ENCODE data around the gene PSMA3. TPM values are rescaled to one million over a fixed set of nuclear protein-coding genes. Genes with fewer than 3 reads are reported as not detected.
"Not testable (repeated sequence)": the region's sequence is repeated elsewhere in the genome, so short reads cannot be mapped to it uniquely, and the experiment has no call there.

PSMA3 gene
- polyA plus RNA-seq, 5 donors, result 133 to 194 (median 162) TPM

- DNase-seq, result no peak
Observed at GRCh38 chr14:58258156-58258555, 13.5 kb downstream of the PSMA3 start.

DNA sequence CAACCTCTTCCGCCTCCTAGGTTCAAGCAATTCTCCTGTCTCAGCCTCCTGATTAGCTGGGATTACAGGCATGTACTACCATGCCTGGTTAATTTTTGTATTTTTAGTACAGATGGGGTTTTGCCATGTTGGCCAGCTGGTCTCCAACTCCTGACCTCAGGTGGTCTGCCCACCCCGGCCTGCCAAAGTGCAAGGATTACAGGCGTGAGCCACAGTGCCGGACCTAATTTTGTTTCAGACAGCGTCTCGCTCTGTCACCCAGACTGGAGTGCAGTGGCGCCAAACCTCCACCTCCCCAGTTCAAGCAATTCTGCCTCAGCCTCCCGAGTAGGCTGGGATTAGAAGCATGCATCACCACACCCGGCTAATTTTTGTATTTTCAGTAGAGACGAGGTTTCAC is 17.4 kb downstream of the PSMA3 start:
- DNase-seq, result not testable (repeated sequence)

GRCh38 chr14:58265401-58265800 is 20.8 kb downstream of the PSMA3 start:
- DNase-seq, result no peak

DNA sequence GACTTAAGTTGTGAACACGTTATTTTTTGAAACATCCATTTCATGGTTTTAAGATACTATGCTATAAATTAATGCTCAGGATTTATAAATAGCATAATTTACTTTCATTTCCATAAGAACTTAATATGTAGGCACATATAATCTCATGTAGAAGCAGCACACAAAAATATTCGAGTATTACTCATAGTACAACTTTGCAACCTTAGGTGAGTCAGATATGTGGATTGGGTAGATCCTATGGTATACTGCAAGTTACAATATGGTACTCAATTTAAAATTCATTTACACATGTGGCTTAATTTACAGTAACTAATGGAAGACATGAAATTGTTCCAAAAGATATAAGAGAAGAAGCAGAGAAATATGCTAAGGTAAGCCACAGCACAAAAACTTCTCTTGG is 26.0 kb downstream of the PSMA3 start:
- DNase-seq, result no peak

DNA sequence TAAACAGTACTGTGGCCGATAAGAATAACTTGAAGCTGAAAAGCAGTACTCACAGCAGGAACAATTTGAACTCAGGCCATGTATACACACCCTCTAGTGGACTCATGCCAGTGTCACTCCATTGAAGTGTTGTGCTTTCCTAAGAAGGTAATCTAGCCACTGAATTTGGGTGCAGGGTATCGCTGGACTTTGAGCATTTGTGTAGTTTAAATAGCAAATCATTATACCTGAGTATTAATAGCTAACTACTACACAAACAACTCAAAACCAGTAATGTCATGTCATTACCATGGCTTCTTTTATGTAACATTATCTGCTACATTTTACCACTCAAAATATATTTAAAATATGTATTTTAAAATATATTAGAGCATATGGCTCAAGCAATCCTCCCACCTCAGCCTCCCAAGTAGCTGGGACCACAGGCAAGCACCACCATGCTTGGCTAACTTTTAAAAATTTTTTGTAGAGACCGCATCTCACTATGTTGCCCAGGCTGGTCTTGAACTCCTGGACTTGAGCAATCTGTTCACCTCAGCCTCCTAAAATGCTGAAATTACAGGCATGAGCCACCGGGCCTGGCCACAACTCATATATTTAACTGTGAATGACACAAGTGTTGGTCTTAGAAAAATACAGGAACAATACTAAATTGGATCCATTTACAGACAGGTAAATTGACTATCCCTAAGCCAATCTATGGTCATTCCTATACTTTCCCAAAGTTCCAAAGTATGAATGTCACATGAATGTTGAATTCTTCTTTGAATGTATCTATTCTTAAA is 28.1 kb downstream of the PSMA3 start:
- DNase-seq, result peak in 1 of 2 donors; percentile 8

DNA sequence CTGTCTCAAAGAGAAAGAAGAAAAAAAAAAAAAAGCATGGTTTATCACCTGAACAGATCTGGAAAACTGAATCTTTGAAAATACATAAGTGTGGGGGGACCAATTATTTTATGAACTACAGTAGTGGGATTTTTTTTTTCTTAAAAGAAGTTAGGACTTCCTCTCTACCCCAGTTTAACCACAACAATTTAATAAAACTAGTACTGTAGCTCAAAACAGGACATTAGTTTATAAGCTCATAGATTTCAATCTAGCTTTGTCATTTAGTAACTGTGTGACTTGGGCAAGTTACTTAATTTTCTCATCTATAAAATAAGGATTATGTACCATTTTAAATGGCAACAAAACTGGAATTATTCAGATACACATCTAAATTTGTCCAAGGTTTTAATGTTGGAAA is 30.2 kb downstream of the PSMA3 start:
- DNase-seq, result no peak

GRCh38 chr14:58275527-58276190 is 31.0 kb downstream of the PSMA3 start:
- DNase-seq, result no peak

GRCh38 chr14:58276208-58276607 is 31.6 kb downstream of the PSMA3 start:
- no peak for DNase-seq

DNA sequence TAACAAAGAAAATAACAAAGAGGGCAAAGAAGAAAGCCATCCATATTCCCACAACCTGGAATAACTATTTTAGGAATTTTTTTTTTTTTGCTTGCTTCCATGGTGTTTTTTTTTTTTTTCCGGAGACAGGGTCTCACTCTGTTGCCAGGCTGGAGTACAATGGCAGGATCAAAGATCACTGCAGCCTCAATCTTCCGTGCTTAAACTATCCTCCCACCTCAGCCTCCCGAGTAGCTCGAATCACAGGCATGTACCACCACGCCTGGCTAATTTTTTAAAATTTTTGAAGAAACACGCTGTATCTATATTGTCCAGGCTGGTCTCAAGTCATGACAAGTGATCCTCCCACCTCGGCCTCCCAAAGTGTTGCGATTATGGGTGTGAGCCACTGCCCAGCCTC is 33.5 kb downstream of the PSMA3 start:
- no peak for DNase-seq

DNA sequence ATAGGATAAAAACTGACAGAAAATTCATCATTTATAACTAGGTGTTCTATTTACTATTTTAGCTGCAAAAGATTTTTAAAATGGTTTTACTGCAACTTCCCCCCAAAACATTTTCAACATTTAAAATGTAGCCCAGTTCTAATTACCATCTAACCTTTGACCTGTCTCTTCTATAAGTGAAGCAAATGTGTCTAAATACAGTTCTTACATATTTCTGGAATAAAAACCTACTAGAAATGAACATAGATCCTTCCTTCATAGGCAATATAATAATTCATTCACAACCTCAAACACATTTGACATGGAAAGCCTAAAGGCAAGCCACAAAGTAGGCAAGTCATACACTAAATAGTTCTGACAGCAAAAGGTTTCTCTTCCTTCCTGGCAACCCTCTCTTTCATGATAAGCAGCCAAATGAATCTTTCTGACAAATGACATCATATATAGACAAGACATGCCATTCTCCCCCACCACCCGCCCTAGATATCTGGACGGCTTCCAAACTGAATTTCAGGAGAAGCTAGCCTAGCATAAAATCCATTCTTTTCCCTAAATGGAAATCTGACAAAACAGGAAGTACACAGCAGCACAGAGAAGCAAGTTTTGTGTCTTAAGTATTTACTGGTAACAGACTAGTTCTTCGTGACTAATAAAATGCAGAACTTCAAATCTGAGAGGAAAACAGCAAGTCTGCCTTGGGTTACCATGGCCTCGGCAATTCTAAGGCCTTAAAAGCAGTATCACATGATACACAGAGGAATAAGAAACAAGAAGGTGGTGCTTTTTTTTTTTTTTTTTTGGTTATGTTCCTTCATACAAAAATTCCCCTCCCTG is 36.5 kb downstream of the PSMA3 start:
- peak; percentile 47 to 52 for DNase-seq

DNA sequence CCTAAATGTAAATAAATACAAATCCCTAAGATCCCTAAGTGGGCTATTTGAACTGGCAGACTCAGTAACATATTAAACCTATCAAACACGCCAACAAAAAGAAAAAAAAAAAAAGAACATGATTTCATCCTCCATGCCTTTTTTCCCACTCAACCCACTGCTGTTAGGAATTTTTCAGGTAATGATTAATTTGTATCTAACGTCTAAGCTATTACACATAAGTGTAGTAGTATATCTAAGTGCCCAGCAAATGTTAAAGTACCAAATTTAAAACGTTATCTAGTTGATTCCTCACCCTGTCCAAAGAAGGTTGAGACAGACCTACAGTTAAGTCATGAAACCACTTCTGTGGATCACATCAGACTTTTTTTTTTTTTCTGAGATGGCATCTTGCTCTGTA is 37.3 kb downstream of the PSMA3 start:
- DNase-seq, result no peak

DNA sequence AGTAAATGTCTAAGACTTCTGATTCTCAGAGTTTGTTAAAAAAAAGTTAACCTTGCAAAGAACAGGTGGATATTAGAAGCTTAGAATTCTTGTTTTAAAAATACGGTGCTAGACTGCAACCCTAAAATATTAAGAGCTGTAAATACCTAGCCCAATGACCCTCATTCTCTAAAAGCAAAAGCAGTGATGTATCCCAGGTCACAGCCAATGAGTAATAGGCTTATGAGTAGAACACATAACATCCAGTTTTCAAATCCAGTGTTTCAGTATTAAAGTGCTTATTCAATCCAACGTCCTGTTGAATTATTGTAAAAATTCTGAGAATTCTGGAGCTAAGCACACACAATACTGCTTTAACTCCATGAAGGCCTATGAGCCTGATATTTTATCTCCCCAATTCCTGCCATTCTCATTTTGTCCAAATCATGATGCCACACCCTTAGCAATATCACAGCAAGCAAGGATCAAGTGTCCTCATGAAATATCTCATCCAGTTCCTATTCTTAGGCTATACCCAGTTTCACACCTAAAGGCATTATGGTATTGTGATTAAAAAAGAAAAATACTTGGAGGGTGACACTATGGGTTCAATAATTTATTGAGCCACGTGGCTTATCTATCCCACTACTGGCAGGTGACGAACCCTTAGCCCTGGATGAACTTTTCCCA is 38.4 kb downstream of the PSMA3 start:
- DNase-seq, result no peak

- no peak for DNase-seq
Observed at GRCh38 chr14:58283730-58284129, 39.1 kb downstream of the PSMA3 start.

DNA sequence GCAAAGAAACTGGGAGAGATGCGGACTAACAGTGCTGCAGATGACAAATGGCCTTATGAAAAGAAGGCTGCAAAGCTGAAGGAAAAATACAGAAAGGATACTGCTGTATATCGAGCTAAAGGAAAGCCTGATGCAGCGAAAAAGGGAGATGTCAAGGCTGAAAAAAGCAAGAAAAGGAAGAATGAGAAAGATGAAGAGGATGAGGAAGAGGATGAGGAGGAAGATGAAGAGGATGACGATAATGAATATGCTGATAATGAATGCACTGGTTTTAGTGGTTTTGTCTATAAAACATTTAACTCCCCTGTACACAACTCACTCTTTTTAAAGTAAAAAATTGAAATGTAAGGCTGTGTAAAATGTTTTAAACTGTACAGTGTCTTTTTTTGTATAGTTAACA is 40.5 kb downstream of the PSMA3 start:
- DNase-seq, result no peak

DNA sequence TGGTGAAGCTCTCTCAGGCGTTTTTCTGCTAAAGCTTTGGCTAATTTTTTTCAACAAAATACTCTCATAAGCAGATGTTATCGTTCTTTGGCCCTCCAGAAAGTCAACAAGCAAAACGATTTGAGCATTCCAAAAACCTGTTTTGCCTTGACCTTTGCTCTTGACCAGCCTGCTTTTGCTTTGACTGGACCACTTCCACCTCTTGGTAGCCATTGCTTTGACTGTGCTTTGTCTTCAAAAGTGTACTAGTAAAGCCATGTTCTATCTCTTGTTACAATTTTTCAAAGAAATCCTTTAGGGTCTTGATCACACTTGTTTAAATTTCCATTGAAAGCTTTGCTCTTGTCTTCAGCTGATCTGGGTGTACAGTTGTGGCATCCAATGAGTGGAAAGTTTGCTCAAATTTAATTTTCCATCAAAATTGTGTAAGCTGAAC is 43.0 kb downstream of the PSMA3 start:
- no peak for DNase-seq

DNA sequence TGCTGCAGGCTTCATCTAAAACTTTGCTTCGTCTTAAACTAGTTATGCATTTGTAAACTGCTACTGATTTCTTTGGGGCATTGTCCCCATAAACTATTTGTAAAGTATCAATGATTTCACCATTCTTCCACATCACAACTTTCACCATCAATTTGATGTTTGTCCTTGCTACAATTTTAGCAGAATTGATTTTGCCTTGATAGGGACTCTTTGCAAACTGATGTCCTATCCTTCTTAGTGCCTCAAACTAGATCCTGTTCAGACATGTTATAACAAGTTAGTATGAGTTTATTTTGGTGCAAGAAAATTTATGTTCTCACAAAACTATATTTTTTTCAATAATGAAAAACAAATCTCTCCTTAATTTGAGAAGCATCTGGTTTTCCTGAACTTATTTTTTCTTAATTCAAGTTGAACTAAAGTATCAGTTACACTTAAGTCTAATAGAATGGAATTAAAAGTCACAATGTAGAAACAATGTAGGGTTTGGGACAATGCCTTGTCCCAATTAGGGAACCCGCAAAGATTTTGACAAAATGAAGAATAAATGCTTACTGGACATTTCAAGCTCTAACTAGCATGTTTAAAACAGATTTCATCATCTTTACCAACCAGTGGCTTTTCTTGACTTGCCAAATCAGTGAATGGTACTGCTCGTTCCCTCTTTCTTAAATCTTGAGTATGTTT is 43.6 kb downstream of the PSMA3 start:
- no peak for DNase-seq

- DNase-seq, result no peak
Observed at GRCh38 chr14:58291646-58292045, 47.0 kb downstream of the PSMA3 start.

GRCh38 chr14:58292187-58292586 is 47.5 kb downstream of the PSMA3 start:
- no peak for DNase-seq

DNA sequence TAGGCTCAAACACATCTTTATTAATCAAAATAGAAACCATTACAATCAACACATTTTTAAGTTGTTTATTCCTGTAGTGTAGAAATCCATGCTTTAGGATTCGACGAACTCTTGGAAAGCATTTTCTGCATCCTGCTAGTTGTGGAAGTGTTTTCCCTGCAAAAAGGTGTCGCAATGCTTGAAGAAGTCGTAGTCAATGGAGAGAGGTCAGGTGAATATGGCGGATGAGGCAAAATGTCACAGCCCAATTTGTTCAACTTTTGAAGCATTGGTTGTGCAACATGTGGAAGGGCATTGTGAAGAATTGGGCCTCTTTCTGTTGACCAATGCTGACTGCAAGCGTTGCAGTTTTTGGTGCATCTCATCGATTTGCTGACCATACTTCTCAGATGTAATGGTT is 49.6 kb downstream of the PSMA3 start:
- no peak for DNase-seq

DNA sequence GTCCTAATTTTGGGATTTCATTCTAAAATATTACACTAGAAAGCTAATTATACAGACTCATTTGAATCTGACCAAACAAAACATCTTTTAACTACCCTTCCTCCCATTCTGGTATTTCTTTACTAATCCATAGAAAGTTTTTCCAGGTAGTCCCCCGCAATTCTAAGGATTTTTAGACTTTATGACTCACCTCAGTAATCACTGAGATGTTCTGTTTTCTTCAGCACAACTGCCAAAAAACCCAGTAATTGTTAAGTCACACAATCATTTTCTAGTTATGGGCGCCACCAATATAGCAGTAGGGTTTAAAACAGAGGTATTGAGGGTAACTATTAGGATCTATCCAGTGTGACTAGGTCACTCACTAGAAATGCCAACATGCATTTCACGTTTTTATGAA is 52.1 kb downstream of the PSMA3 start:
- no peak for DNase-seq

DNA sequence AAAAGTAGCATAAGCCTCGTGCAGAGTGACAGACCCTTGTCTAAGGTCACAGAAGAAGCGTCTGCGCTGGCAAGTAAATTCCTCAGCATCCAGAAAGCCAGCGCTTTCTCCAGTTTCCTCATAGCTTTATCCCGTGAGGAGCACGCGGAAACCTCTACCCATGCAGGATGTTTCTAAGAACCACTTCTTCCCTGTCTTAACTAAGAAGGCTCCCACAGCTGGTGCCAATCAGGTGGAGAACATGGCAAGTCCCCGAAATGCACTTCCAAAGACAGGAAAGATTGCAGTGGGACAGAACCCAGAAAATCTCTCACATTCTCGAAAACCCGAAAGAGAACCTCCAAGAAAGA is 52.7 kb downstream of the PSMA3 start:
- no peak for DNase-seq

Measured in right lung (tissue), 5 donors.